ENCODE results near the gene FGF13.

FGF13 gene

DNA sequence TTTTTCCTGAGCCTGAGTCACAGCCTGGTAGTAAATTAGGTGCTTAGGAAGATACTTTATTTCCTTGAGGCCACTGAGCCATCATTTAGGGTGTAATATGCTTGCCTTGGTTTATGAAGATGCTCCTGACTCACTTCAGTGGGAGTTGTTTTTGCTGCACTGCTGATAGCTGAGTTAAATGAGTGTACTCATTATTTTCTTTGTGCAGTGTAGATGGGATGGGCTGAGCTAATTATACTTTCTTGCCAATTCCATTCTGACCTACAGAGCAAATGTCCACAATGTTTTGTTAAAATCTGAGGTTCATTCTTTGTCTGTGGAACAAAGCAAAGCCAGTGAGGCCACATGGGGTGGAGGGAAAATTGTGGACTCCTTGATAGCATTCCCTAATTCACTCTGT is 60.0 kb downstream of the FGF13 start:
- DNase-seq = no peak

DNA sequence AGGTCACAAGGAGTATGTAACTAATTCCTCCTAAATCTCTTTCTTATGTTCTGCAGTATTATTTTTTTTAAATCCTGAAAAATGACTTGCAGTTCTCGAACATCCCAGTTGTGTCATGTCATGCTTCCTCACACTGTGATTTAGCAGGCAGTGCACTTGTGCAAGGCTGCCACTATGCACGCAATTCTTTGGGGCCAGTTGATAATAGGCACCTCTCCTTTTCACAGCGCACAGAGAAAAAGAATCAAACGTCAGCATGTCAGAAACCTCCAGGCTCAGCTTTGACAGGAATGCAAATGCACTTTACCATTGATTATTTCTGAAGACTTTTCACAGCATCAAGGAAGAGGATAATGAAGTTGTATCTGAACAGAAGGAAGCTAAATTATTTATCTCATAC is 62.9 kb downstream of the FGF13 start:
- no peak for DNase-seq

DNA sequence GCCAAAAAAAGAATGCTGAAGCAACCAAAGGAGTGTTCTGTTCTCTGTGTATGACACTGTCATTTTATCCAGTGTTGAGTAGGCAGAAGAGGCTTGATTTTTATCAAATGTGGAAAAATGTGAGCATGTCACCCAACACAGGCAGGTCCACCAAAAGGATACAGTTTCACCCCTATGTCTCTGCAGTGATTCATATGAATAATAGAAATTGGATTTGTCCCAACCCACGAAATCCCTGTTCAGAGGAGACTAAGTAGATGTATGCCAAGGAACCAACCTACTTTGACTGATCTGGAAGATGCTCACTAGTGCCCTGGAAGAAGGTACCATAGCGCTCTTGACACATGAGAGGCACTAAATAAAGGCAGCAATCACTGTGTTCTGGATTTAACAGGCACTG is 72.5 kb downstream of the FGF13 start:
- DNase-seq = no peak

Measured in stimulated activated CD4-positive, alpha-beta T cell treated with anti-CD3 and anti-CD28 coated beads, Interleukin-12 subunit alpha, Interleukin-12 subunit beta, amount 100 ng/mL, for 4 hours (primary cell).